HG03457 (cell line): Measurements from ENCODE around the gene ARHGEF10L.

Experiments used
- ATAC-seq: cut with Tn5 transposase; IDR thresholded peaks from one replicate; pipeline ENCODE4 v1.9.1; 2021; ENCODE audit warnings: moderate number of reproducible peaks; ENCODE audit not compliant: unreplicated experiment

Gene ARHGEF10L

GRCh38 chr1:17670587-17671313 is 131.3 kb downstream of the ARHGEF10L start:
- ATAC-seq: no peak

- ATAC-seq: no peak
These were observed 131.8 kb downstream of the ARHGEF10L start for GRCh38 chr1:17671314-17671705.

GRCh38 chr1:17671741-17672140 is 132.2 kb downstream of the ARHGEF10L start:
- no peak for ATAC-seq

GRCh38 chr1:17672226-17672625 is 132.7 kb downstream of the ARHGEF10L start:
- no peak for ATAC-seq

GRCh38 chr1:17673329-17674072 is 134.0 kb downstream of the ARHGEF10L start:
- ATAC-seq: no peak

- no peak for ATAC-seq
These were observed 135.4 kb downstream of the ARHGEF10L start for GRCh38 chr1:17674726-17675500.

- ATAC-seq: no peak
These were observed 136.2 kb downstream of the ARHGEF10L start for GRCh38 chr1:17675744-17676143.

- ATAC-seq: no peak
These were observed 137.0 kb downstream of the ARHGEF10L start for GRCh38 chr1:17676387-17677060.

- no peak for ATAC-seq
These were observed 138.5 kb downstream of the ARHGEF10L start for GRCh38 chr1:17678011-17678410.

- ATAC-seq: no peak
These were observed 140.4 kb downstream of the ARHGEF10L start for GRCh38 chr1:17679856-17680255.

GRCh38 chr1:17680308-17680707 is 140.8 kb downstream of the ARHGEF10L start:
- ATAC-seq: no peak

GRCh38 chr1:17682400-17682799 is 142.9 kb downstream of the ARHGEF10L start:
- no peak for ATAC-seq

GRCh38 chr1:17683598-17683997 is 144.1 kb downstream of the ARHGEF10L start:
- ATAC-seq: no peak

- ATAC-seq: no peak
These were observed 145.3 kb downstream of the ARHGEF10L start for GRCh38 chr1:17684810-17685209.

GRCh38 chr1:17686258-17686657 is 146.8 kb downstream of the ARHGEF10L start:
- ATAC-seq: no peak

- ATAC-seq: no peak
These were observed 147.6 kb downstream of the ARHGEF10L start for GRCh38 chr1:17687145-17687544.

- no peak for ATAC-seq
These were observed 148.8 kb downstream of the ARHGEF10L start for GRCh38 chr1:17688217-17688810.

GRCh38 chr1:17689011-17689410 is 149.5 kb downstream of the ARHGEF10L start:
- ATAC-seq: no peak

GRCh38 chr1:17690906-17691634 is 151.6 kb downstream of the ARHGEF10L start:
- ATAC-seq: no peak

GRCh38 chr1:17692645-17693044 is 153.1 kb downstream of the ARHGEF10L start:
- ATAC-seq: no peak
